SH-SY5Y (cell line): ENCODE measurements around the gene PHB1.

Experiments used
- GATA2 ChIP-seq: IDR thresholded peaks from 2 replicates; pipeline ENCODE4 v1.6.1; 2011; ENCODE audit warnings: mild to moderate bottlenecking, low read depth, low read length
- GATA3 ChIP-seq: IDR thresholded peaks from 2 replicates; pipeline ENCODE4 v1.6.1; 2011; ENCODE audit warnings: low read depth, mild to moderate bottlenecking, low read length, moderate library complexity

- TF ChIP-seq GATA2 (no peak), GATA3 (no peak)
These were observed 12.6 kb downstream of the PHB1 start for GRCh38 chr17:49401971-49402611.
